Lower leg skin (tissue), 3 donors: ENCODE results near the gene UBAP1L.

Experiments used
- CTCF ChIP-seq, 3 donors: fragments of 450-650 bp; IDR thresholded peaks; one replicate each; pipeline ENCODE4 v1.5.1; 2016; ENCODE audit warnings: antibody characterized with exemption in 3 of 3, mild to moderate bottlenecking in 3 of 3, moderate library complexity in 2 of 3
- POLR2A ChIP-seq, 2 donors: fragments of 450-650 bp; IDR thresholded peaks; one replicate each; pipeline ENCODE4 v1.6.1; 2016 to 2017; ENCODE audit warnings: antibody characterized with exemption in 2 of 2, mild to moderate bottlenecking in 1 of 2, moderate library complexity in 1 of 2

GRCh38 chr15:65069179-65069578, 45.8 kb downstream of the UBAP1L start:
- TF ChIP-seq CTCF (IDR thresholded peaks at IDR 0.05): no peak
- TF ChIP-seq POLR2A (IDR thresholded peaks at IDR 0.05): no peak
